Stimulated activated CD4-positive, alpha-beta T cell treated with anti-CD3 and anti-CD28 coated beads, Interleukin-2, amount 100 ng/mL, for 24 hours (primary cell): Measurements from ENCODE around the gene P3H4.

ENCODE experiments used
- DNase-seq, 2 donors: peaks; one replicate each; pipeline ENCODE4 v3.0.0-alpha.2; 2020

P3H4 gene

DNA sequence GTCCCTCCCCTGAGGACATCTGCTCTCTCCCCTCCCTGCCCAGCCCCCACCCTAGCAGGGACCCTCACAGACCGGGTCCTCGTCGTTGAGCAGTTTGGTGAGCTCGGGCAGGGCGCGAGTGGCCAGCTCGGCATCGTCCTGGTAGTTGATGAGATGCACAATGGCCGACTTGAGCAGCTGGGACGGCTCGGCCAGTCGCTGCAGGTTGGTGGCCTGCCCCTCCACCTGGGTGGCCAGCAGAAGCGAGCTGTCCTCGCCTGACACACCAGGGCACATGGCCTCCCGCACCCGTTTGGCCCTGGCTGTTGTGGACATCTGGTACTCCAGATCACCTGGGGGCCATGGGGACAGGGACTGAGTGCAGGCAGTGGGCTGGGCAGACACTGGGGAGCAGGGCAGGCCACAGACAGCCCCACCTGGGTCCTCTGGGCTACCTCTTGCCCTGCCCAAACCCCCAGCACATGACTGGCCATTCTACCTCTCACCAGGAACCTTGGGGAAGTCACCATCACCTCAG is 42.3 kb downstream of the P3H4 start:
- no peak for DNase-seq

DNA sequence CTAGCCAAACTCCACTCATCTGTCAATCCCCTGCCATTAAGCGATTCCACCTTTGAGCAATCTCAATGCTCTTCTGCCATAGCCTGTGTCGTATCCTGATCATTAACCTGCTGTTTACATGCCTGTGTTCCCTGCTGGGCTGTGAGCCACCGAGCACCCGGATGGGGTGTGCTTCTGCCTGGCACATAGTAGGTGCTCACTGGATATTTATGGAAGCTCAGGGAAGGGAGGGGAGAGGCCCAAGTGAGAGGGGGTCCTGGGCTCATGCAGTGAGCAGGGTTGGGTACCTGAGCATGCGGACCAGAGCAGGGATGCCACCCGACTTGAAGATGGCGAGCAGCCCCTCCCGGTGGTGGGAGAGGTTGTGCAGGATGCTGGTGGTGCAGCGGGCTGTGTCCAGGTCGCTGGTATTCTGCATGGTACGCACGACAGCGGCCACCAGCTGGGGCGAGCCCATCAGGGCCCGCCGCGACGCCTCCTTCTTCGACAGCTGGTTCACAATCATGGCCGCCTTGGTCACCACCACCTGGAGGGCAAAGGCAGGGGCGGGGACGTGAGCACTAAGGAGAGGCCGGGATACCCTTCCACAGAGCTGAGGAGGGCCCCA is 43.0 kb downstream of the P3H4 start:
- no peak for DNase-seq

DNA sequence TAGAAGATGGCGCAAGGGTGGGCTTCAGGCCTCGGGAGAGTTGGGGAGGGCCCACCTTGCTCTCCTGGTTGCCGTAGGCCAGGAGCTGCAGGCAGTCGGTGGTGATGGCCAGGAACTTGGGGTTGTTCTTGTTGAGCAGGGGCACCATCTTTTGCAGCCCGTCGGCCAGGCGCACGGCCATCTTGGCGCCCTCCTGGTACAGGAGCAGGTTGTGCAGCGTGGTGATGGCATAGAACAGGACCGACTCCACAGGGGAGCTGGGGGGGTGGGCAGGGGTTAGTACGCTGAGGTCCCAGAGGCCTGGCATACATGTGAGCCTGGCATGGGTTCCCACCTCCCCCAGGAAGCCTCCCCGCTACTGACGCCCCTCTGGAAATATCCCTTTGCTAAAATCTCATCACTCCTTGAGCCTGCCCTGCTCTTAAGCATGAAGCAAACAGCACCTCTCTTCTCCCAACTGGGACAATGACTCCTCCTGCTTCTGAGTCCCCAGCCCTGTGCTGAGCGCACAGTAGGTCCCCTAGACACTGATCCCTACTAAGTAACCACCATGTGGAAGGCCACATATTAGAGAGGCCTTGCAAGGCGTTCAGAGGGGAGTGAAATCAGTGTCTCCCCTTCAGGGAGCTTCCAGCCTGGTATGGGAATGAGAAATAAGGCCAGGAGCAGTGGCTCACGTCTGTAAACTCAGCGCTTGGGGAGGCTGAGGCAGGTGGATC is 44.3 kb downstream of the P3H4 start:
- no peak for DNase-seq

DNA sequence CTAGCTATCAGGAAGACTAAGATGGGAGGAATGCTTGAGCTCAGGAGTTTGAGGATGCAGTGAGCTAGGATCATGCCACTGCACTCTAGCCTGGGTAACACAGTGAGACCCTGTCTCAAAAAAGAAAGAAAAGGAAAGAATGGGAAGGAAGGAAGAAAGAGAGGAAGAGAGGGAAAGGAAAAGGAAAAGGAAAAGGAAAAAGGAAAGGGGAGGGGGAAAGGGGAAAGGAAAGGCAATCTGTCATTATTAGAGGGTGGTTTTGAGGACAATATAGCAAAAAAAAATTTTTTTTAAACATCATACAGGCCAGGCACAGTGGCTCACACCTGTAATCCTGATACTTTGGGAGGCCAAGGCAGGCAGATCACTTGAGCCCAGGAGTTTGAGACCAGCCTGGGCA is 45.6 kb downstream of the P3H4 start:
- DNase-seq: no peak

DNA sequence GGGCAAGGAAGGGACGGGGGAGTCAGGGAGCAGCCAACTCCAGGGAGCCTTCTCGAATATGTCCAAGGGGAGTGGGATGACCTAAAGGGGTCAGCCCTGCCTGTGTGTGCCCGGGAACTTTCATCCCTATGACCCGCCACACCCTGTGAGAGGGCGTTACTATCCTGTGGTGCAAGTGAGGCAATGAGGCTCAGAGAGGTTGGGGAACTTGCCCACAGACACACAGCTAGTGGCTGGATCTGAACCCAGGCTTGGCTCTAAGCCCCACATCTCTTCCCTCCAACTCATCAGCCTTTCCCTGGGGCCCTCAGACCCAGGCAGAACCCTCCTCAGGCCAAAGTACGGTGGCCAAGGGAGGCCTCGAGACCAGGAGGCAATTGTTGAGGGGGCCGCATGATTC is 48.4 kb downstream of the P3H4 start:
- no peak for DNase-seq

DNA sequence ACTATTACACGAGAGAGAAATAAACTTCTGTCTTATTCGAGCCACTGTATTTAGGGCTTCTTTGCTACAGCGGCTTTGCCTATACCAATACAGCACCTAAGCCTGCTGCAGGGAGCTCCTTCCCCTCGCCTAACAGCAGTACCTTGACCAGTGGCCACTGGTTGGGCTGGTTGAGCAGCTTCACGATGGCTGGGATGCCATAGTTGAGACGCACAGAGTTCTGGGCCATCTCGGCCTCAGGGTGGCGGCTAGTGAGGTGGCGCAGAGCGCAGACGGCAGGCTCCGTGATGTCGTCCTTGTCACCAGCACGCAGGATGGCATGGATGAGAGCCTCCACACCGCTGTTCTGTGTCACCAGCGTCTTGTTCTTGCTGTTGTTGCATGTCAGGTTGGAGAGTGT is 48.9 kb downstream of the P3H4 start:
- no peak for DNase-seq

DNA sequence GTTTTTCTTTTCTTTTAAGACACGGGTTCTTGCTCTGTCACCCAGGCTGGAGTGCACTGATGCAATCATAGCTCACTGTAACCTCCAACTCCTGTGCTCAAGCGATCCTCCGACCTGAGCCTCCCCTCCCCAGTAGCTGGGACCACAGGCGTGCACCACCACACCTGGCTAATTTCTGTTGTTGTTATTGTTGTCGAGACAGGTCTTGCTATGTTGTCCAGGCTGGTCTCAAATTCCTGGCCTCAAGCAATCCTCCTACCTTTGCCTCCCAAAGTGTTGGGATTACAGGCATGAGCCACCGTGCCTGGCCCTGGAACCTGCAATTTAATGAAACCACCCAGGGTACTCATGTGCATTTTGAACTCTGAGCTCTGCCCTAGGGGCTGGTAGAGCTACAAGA is 49.4 kb downstream of the P3H4 start:
- no peak for DNase-seq

DNA sequence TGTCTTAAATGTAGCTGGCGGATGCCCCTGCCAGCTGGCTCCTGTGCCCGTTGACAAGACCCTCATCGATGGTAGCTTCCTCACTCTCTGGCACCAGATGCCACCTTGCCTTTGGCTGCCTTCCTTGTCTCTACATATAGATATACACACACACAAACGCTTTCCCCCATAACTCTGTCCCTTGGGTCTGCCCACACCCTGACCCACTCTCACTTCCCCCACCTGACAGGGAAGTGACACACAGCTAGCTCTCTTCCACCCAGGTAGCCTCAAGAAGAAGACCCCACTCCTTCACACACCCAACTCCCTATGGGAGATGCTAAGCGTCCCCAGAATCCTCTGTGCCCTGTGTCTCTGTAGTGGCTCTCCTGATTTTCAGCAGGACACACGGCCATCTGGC is 50.9 kb downstream of the P3H4 start:
- no peak for DNase-seq

DNA sequence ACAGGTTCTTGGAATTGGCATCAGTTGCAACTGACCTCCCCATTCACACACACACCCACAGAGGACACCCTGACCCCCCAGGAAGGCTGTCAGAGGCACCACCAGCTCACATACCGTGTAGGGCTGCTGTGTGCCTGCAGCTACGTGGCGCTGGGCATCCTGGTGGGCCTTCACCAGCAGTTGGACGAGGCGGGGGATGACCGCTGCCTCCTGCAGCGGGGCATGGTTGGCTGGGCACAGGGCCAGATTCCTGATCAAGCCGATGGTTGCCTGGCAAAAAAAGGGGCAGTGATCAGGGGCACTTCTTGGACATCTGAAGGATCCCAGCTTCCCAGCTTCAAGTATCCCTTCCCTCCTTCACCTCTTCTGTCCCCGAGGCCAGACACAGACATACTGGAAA is 53.1 kb downstream of the P3H4 start:
- no peak for DNase-seq

DNA sequence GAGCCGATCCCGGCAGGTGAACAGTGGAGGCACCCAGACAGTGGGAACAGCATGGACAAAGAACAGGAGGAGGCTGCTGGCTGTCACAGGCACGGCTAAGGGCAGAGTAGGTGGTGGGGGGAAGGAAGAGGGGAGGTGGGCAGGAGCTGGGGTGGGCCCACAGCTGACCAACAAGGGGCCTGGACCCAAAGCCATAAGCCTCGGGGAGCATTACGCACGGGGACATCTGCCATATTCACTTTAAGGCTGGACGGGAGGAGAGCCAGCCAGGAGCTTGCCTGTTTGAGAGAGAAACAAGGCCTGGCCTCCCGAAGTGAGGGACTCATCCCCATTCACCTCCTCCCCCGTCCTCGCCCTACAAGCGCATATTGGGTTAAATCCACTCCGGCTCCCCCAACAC is 57.7 kb downstream of the P3H4 start:
- no peak for DNase-seq
